SK-N-MC (cell line): ENCODE results near the gene SEPTIN12.

Source experiments
- EZH2 ChIP-seq: fragments of 200-600 bp; sonication (generic); IDR thresholded peaks from one replicate; pipeline ENCODE4 v1.6.1; 2017; ENCODE audit warnings: antibody characterized with exemption
- POLR2AphosphoS5 ChIP-seq: IDR thresholded peaks from 2 replicates; pipeline ENCODE4 v1.6.1; 2012; ENCODE audit warnings: mild to moderate bottlenecking, low read depth, low read length, borderline replicate concordance

- TF ChIP-seq POLR2AphosphoS5 (no peak), EZH2 (no peak)
Measured at GRCh38 chr16:4777339-4778049, 10.7 kb downstream of the SEPTIN12 start.
